ENCODE results near the gene WDR11.
A peak's percentile ranks its signal among the peaks of the same experiment; 100 is the strongest.

WDR11 gene, protein sequence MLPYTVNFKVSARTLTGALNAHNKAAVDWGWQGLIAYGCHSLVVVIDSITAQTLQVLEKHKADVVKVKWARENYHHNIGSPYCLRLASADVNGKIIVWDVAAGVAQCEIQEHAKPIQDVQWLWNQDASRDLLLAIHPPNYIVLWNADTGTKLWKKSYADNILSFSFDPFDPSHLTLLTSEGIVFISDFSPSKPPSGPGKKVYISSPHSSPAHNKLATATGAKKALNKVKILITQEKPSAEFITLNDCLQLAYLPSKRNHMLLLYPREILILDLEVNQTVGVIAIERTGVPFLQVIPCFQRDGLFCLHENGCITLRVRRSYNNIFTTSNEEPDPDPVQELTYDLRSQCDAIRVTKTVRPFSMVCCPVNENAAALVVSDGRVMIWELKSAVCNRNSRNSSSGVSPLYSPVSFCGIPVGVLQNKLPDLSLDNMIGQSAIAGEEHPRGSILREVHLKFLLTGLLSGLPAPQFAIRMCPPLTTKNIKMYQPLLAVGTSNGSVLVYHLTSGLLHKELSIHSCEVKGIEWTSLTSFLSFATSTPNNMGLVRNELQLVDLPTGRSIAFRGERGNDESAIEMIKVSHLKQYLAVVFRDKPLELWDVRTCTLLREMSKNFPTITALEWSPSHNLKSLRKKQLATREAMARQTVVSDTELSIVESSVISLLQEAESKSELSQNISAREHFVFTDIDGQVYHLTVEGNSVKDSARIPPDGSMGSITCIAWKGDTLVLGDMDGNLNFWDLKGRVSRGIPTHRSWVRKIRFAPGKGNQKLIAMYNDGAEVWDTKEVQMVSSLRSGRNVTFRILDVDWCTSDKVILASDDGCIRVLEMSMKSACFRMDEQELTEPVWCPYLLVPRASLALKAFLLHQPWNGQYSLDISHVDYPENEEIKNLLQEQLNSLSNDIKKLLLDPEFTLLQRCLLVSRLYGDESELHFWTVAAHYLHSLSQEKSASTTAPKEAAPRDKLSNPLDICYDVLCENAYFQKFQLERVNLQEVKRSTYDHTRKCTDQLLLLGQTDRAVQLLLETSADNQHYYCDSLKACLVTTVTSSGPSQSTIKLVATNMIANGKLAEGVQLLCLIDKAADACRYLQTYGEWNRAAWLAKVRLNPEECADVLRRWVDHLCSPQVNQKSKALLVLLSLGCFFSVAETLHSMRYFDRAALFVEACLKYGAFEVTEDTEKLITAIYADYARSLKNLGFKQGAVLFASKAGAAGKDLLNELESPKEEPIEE

GRCh38 chr10:120850911-120851865 lies at the start of gene WDR11:
Gene WDR11 (plus strand): TSS chr10:120851362. CDS start chr10:120851421, 59 bp downstream.
- DNase-seq, result peak; percentile 93

DNA sequence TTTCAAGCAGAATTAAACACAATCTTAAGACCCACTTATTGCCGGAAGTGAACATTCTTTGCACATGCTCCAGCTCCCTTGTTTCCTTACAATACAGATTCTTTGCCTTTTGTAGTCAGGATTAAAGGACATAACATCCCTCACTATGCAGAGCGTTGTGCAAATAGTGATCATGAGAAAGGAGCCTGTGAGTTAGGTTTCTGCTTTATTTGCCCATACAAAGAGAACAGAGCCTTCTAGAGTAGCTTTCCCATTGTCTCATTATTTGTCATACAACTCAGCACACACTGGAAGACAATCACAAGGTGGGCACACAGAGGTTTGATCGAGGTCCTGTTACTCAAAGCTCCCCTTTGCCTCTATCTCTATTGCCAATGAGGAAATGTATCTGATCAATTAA lies 48.2 kb upstream of the WDR11 start:
- no peak for DNase-seq

- DNase-seq, result peak; percentile 79
Measured at GRCh38 chr10:120803972-120804371, 47.2 kb upstream of the WDR11 start.

DNA sequence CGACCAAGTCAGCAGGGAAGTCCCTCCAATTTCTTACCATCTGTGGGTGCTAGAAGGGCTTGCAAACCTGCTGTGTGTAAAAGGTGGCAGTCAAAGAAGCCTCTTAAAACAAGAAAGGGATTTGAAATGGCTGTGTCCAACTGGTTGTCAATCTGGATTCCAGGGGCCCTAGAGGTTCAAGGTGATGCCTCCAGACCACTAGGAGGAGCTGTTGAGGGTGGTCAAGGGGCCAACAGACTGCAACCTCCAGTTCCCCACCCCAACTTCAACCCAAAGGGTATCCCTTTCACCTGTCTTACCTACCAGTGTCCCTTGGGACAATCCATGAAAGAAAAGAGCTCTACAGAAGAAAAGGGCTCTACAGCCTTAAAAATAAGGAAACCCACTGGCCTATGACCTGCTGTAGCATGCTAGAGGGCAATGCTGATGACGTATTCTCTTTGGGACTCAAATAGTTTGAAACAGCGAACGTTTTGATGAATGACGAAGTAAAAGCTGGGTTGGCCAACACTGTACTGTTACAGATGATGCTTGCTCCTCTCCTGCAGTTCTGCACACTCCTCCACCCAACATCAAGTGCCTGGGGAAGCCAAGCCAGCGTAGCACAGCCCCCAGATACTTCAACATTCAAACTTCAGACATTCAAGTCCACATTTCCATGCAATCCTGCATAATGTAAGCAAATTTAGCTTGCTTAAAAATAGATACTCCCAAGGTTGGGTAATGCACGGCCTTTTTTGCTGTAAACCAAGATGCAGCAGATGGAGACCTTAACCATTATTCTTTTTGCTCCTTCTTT lies 45.9 kb upstream of the WDR11 start:
- no peak for DNase-seq

- no peak for DNase-seq
Measured at GRCh38 chr10:120806081-120806480, 45.1 kb upstream of the WDR11 start.

GRCh38 chr10:120810298-120810697 lies 40.9 kb upstream of the WDR11 start:
- no peak for DNase-seq

- no peak for DNase-seq
Measured at GRCh38 chr10:120813085-120813484, 38.1 kb upstream of the WDR11 start.

GRCh38 chr10:120818301-120818700 lies 32.9 kb upstream of the WDR11 start:
- DNase-seq, result no peak

DNA sequence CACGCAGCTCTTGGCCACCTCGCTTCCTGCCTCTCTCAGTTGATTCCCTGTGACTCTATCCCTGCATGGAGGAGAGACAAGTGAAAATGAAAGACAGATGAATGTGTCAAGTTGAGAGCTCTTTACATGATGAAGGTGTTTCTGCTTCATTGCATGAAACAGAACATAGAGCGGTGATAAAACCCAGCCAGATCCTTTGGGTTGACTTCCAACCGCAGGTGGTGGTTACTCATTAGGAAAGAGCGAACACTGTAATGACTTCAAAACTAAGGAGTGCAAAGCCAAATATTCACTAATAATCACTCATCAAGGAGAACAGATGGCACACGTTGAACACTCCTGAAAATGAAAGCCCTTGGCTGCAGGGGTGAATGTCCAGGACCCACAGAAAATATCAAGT lies 31.8 kb upstream of the WDR11 start:
- DNase-seq, result no peak

DNA sequence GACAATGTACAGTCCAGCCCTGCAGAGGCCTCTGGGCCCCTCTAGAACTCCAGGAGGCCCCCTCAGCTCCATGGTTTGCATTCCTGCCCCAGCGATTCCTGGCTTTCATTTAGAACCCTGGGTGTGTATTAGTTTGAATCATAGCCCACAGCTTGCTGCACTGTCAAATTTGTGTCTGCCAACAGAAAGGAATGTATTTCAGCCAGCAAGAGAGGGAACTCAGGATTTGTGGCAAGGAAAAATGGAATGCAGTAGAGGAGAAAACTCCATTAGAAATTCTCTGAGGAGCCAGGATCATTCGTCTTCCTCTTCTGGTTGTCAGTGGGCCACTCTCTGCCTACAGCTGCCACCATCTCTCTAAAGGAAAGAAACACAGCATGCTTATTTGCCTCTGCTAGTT lies 27.9 kb upstream of the WDR11 start:
- no peak for DNase-seq

GRCh38 chr10:120824881-120825309 lies 26.3 kb upstream of the WDR11 start:
- peak; percentile 39 for DNase-seq

DNA sequence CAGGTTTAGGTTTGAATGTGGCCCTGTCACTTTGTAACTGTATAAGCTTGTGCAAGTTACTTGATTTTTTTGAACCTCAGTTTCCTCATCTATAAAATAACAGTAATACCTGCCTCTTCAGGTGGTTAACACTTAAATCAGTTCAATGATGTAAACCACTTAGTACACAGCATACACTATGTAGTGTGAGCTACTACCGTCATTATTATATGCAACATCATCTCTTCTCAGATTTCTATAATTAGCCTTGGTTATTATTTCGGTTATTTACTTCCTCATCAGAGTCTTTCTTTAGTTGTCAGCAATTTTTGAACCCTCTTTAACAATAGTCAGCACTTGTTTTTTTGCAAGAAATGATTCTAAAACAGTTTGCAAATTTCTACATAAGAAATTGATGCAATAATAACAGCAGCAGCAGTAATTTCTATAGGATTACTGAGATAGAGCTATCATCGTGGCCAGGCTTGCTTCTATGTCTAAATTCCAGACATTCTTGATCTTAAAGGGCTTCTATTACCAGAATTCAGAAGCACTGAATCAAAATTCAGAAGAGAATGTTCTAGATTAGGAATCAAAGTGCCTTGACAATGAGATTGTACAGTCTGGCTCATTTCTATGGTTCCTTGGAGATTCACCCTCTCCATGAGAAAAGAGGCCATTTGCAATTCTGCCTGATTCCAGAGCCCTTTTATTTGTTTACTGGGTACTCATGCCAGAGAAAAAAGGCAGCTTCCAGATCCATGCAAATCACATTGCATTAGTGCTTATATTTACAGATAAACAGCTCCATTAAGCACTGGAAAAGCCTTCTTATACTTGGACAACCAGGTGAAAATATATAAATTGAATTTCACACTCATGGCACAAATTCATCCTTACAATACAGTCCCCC lies 25.0 kb upstream of the WDR11 start:
- DNase-seq, result peak; percentile 33

GRCh38 chr10:120827251-120827875 lies 23.8 kb upstream of the WDR11 start:
- DNase-seq, result no peak

- DNase-seq, result no peak
Measured at GRCh38 chr10:120828763-120829319, 22.3 kb upstream of the WDR11 start.

DNA sequence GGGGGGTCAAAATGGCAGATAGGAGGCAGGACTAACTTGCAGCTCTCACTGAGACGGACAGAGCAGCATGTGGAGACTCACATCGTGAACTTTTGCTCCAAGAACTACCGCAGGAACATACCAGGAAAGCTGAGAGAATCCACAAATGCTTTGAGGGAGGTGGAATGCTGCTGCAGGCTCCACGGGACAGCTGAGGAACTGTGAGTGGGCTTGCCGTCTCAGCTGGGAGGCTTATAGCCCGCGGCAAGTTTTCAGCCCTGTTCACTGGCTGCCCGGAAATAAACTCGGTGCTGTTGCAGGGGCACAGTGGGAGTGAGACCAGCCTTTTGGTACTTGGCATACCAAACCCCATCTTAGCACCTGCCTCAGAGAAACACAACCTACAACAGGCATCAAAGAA lies 19.1 kb upstream of the WDR11 start:
- no peak for DNase-seq

DNA sequence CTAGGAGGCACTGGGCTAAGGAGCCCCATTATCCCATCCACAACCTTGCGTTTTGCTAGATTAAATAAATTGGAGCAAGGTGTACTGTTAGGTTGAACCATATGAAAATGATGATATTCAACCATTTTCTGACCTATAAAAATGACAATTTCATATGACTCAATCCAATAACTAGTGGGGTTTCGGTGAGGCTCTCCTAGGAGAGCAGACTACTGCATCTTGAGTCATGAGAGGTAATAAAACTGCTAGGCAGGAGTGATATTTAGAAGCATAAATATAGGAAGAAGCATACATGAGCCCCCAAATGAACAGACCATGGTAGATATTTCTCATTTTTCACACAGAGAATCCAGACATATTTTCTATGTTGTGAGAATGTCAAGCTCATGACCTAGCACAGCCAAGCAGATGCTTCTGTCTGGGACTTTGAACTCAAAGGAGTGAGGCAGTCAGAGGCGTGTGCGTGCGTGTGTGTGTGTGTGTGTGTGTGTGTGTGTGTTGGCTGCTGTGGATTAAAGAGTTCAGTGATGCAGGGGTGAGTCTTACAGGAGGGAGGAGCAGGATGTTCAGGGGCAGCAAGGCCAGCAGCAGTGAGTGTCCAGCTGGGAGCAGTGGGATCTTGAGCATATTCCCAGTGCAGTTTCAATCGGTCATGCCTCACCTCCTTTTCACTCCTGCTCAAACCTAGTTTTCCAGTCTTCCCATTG lies 17.8 kb upstream of the WDR11 start:
- no peak for DNase-seq

GRCh38 chr10:120835603-120836002 lies 15.6 kb upstream of the WDR11 start:
- no peak for DNase-seq

DNA sequence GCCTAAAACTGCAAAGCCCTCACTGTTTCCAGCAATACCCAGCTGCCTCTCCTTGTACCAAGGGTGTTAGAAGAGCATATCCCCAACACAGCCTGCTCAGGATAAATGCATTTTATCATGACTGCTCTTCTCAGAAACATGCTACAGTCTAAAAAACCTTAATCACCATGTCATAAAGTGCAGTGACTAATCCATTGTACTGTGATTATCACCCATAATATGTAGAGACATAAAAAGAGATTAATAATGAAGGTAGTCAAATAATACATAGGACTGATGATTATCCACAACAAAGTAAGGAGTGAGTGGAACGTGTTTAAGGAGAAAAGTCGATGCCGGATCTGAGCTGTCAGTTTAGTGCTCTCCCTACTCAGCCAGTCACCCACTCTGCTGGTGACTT lies 12.2 kb upstream of the WDR11 start:
- no peak for DNase-seq

Measured in suppressor macrophage treated with lipopolysaccharide for 4 hours (primary cell).